GM23338 (cell line): ENCODE data around the gene CACNA1H.

Source experiments
- CTCF ChIP-seq, 2 experiments: fragments of 200-600 bp in 1 of 2; sonication (generic) in 1 of 2; conservative IDR thresholded peaks; 2 replicates each; pipeline versions ENCODE4 v1.5.1 to v1.6.1; 2016 to 2017; ENCODE audit warnings: antibody characterized with exemption in 2 of 2, low read depth in 2 of 2, mild to moderate bottlenecking in 2 of 2, moderate library complexity in 1 of 2
- ETS1 ChIP-seq: IDR thresholded peaks from 2 replicates; pipeline ENCODE4 v1.6.1; 2016; ENCODE audit warnings: antibody characterized with exemption
- EZH2 ChIP-seq: fragments of 200-600 bp; sonication (generic); IDR thresholded peaks from one replicate; pipeline ENCODE4 v1.8.0; 2017; ENCODE audit warnings: antibody characterized with exemption, mild to moderate bottlenecking, low read depth; ENCODE audit not compliant: unreplicated experiment
- EZH2phosphoT487 ChIP-seq: fragments of 200-600 bp; sonication (generic); IDR thresholded peaks from one replicate; pipeline ENCODE4 v1.8.1; 2018; ENCODE audit warnings: antibody characterized with exemption; ENCODE audit not compliant: unreplicated experiment
- JUNB ChIP-seq: IDR thresholded peaks from one replicate; pipeline ENCODE4 v1.6.1; 2016; ENCODE audit warnings: antibody characterized with exemption; ENCODE audit not compliant: unreplicated experiment
- NANOG ChIP-seq: IDR thresholded peaks from 2 replicates; pipeline ENCODE4 v1.6.1; 2016; ENCODE audit warnings: antibody characterized with exemption, borderline replicate concordance
- POLR2AphosphoS5 ChIP-seq: IDR thresholded peaks from 2 replicates; pipeline ENCODE4 v1.6.1; 2016; ENCODE audit warnings: antibody characterized with exemption, low read depth
- REST ChIP-seq: IDR thresholded peaks from one replicate; pipeline ENCODE4 v1.6.1; 2018; ENCODE audit warnings: antibody characterized with exemption; ENCODE audit not compliant: unreplicated experiment
- ZNF462 ChIP-seq: fragments of 250-450 bp; sonication (Bioruptor Pico); IDR thresholded peaks from 2 replicates; pipeline ENCODE4 v1.5.0; 2020; ENCODE audit warnings: mild to moderate bottlenecking, moderate library complexity

- no peak for TF ChIP-seq REST
- no peak for TF ChIP-seq EZH2
- no peak for TF ChIP-seq CTCF (conservative IDR thresholded peaks at IDR 0.05; ENCODE audit: low read depth in 2 of 2)
- no peak for TF ChIP-seq EZH2phosphoT487
- TF ChIP-seq ZNF462 (CRISPR knock-in tag), result no peak
- TF ChIP-seq POLR2AphosphoS5, result no peak
- no peak for TF ChIP-seq JUNB
- no peak for TF ChIP-seq NANOG
- no peak for TF ChIP-seq ETS1
Observed at GRCh38 chr16:1121009-1121408, 31.9 kb upstream of the CACNA1H start.
